Measurements from ENCODE around the gene RNF150.

Gene RNF150

DNA sequence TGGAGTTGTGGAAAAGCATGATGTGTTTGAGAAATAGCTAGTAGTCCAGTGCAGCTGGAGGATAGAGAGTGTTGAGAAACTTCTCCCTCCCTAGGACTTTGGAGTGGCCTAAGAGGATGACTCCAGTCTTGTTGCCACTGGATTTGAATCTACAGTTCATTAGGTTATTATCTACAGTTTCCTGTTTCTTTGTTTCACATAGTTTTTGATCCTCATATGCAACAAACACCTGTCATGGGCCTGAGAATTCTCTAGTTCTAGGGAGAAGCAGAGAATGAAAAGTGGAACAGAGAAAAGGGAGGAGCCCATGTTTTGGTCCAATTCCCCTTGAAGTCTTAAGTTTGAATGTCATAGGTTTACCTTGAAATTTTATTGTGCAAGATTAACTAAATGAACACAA, 303.4 kb downstream of the RNF150 start:
- Histone ChIP-seq H3K4me1 (ENCODE audit: control insufficient read depth, insufficient read depth, low read length) (no peaks in the 10 kb centered on the region), H3K27ac (ENCODE audit: extremely low read depth, low read depth, low read length) (no peak overlapping the region), H3K9me3 (ENCODE audit: control insufficient read depth, insufficient read depth, low read depth, low read length) (no peaks in the 10 kb centered on the region), H3K4me3 (ENCODE audit: low read depth, low read length) (no peak overlapping the region), H3K36me3 (ENCODE audit: control insufficient read depth in 2 of 2, insufficient read depth in 1 of 2, low read length in 2 of 2) (no peaks in the 10 kb centered on the region)
- TF ChIP-seq ZNF837 (tag by site-specific recombination; IDR thresholded peaks at IDR 0.05) (no peak), ZNF266 (tag by site-specific recombination; IDR thresholded peaks at IDR 0.05; ENCODE audit: low read depth) (no peak), ZNF16 (tag by site-specific recombination; IDR thresholded peaks at IDR 0.05; ENCODE audit: low read depth) (no peak), ZNF350 (tag by site-specific recombination; IDR thresholded peaks at IDR 0.05) (no peak), ZNF292 (tag by site-specific recombination; IDR thresholded peaks at IDR 0.05; ENCODE audit: borderline replicate concordance, low read depth) (no peak), ZNF561 (tag by site-specific recombination; IDR thresholded peaks at IDR 0.05; ENCODE audit: borderline replicate concordance) (no peak), ZFHX2 (tag by site-specific recombination; conservative IDR thresholded peaks at IDR 0.05) (no peak), ZNF777 (tag by site-specific recombination; IDR thresholded peaks at IDR 0.05; ENCODE audit: borderline replicate concordance) (no peak), ZNF621 (tag by site-specific recombination; IDR thresholded peaks at IDR 0.05) (no peak), ZNF501 (tag by site-specific recombination; IDR thresholded peaks at IDR 0.05) (no peak), ZNF514 (tag by site-specific recombination; IDR thresholded peaks at IDR 0.05) (no peak), ZNF596 (tag by site-specific recombination; IDR thresholded peaks at IDR 0.05) (no peak)
- TF ChIP-seq, protein P1, sequence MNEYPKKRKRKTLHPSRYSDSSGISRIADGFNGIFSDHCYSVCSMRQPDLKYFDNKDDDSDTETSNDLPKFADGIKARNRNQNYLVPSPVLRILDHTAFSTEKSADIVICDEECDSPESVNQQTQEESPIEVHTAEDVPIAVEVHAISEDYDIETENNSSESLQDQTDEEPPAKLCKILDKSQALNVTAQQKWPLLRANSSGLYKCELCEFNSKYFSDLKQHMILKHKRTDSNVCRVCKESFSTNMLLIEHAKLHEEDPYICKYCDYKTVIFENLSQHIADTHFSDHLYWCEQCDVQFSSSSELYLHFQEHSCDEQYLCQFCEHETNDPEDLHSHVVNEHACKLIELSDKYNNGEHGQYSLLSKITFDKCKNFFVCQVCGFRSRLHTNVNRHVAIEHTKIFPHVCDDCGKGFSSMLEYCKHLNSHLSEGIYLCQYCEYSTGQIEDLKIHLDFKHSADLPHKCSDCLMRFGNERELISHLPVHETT (tag by site-specific recombination; IDR thresholded peaks at IDR 0.05) = no peak
- TF ChIP-seq, protein P2, sequence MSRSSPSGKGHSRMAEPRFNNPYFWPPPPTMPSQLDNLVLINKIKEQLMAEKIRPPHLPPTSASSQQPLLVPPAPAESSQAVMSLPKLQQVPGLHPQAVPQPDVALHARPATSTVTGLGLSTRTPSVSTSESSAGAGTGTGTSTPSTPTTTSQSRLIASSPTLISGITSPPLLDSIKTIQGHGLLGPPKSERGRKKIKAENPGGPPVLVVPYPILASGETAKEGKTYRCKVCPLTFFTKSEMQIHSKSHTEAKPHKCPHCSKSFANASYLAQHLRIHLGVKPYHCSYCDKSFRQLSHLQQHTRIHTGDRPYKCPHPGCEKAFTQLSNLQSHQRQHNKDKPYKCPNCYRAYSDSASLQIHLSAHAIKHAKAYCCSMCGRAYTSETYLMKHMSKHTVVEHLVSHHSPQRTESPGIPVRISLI (tag by site-specific recombination; IDR thresholded peaks at IDR 0.05) = no peak
- TF ChIP-seq, protein P3, sequence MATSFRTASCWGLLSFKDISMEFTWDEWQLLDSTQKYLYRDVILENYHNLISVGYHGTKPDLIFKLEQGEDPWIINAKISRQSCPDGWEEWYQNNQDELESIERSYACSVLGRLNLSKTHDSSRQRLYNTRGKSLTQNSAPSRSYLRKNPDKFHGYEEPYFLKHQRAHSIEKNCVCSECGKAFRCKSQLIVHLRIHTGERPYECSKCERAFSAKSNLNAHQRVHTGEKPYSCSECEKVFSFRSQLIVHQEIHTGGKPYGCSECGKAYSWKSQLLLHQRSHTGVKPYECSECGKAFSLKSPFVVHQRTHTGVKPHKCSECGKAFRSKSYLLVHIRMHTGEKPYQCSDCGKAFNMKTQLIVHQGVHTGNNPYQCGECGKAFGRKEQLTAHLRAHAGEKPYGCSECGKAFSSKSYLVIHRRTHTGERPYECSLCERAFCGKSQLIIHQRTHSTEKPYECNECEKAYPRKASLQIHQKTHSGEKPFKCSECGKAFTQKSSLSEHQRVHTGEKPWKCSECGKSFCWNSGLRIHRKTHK (tag by site-specific recombination; IDR thresholded peaks at IDR 0.05) = no peak
- ChIA-PET CTCF (interaction anchor here (1.3 kb wide), 1 partner anchor 24 kb away, joined by 3 read pairs; no protein-coding TSS in a partner anchor), POLR2A (no interaction called here)

DNA sequence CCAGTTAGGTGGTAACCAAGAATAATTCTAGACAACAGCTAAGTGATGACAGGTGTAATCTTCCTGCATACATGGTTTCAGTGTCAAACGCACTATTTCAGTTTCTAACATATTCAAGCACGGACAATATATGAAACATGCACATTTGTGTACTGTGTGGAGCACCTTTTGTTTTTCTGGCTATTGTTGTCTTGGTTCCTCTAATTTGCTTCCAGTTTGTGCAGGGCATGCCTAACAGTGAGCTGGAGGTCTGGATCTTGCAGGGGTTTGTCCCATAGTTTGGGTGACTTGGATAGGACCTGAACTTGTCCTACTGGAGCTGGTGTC, 306.6 kb downstream of the RNF150 start:
- ChIA-PET CTCF (no interaction called here), POLR2A (no interaction called here)
- no peak overlapping the region for H3K4me3 ChIP-seq (ENCODE audit: low read depth, low read length)
- no peaks in the 10 kb centered on the region for H3K9me3 ChIP-seq (ENCODE audit: control insufficient read depth, insufficient read depth, low read depth, low read length)
- no peaks in the 10 kb centered on the region for H3K36me3 ChIP-seq (ENCODE audit: control insufficient read depth in 2 of 2, insufficient read depth in 1 of 2, low read length in 2 of 2)
- TF ChIP-seq ZFP37 (tag by site-specific recombination; IDR thresholded peaks at IDR 0.05) = no peak
- TF ChIP-seq PRDM1 (tag by site-specific recombination; IDR thresholded peaks at IDR 0.05) = no peak
- TF ChIP-seq, protein P4, sequence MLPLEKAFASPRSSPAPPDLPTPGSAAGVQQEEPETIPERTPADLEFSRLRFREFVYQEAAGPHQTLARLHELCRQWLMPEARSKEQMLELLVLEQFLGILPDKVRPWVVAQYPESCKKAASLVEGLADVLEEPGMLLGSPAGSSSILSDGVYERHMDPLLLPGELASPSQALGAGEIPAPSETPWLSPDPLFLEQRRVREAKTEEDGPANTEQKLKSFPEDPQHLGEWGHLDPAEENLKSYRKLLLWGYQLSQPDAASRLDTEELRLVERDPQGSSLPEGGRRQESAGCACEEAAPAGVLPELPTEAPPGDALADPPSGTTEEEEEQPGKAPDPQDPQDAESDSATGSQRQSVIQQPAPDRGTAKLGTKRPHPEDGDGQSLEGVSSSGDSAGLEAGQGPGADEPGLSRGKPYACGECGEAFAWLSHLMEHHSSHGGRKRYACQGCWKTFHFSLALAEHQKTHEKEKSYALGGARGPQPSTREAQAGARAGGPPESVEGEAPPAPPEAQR (tag by site-specific recombination; IDR thresholded peaks at IDR 0.05) = no peak
- TF ChIP-seq, protein P5, sequence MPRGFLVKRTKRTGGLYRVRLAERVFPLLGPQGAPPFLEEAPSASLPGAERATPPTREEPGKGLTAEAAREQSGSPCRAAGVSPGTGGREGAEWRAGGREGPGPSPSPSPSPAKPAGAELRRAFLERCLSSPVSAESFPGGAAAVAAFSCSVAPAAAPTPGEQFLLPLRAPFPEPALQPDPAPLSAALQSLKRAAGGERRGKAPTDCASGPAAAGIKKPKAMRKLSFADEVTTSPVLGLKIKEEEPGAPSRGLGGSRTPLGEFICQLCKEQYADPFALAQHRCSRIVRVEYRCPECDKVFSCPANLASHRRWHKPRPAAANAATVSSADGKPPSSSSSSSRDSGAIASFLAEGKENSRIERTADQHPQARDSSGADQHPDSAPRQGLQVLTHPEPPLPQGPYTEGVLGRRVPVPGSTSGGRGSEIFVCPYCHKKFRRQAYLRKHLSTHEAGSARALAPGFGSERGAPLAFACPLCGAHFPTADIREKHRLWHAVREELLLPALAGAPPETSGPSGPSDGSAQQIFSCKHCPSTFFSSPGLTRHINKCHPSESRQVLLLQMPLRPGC (tag by site-specific recombination; IDR thresholded peaks at IDR 0.05) = no peak
- TF ChIP-seq ZNF600 (tag by site-specific recombination; IDR thresholded peaks at IDR 0.05) = no peak
- no peak for TF ChIP-seq ZNF274 (IDR thresholded peaks at IDR 0.05; ENCODE audit: low read length)
- TF ChIP-seq ZNF274 (tag by site-specific recombination; IDR thresholded peaks at IDR 0.05; ENCODE audit: borderline replicate concordance) = no peak
- no peak for TF ChIP-seq ZNF214 (tag by site-specific recombination; IDR thresholded peaks at IDR 0.05; ENCODE audit: borderline replicate concordance)
- H3K4me1 ChIP-seq (ENCODE audit: control insufficient read depth, insufficient read depth, low read length) = no peaks in the 10 kb centered on the region
- H3K27ac ChIP-seq (ENCODE audit: extremely low read depth, low read depth, low read length) = no peak overlapping the region
